Neural progenitor cell (in vitro differentiated cells): ENCODE data around the gene TECTB. TPM values are rescaled to one million over a fixed set of nuclear protein-coding genes. Genes with fewer than 3 reads are reported as not detected.

Source experiments
- DNase-seq: peaks from one replicate; pipeline ENCODE4 v3.0.0-alpha.2; 2016; ENCODE audit warnings: low spot score
- H2AFZ ChIP-seq: fragments of 200-600 bp; sonication (generic); replicated peaks from 2 replicates; pipeline ENCODE4 v1.6.1; 2016; ENCODE audit warnings: antibody characterized with exemption
- H3F3A ChIP-seq: fragments of 200-600 bp; sonication (generic); 2 replicates; pipeline ENCODE4 v1.6.1; 2016; ENCODE audit warnings: antibody characterized with exemption, low read depth
- H3K27ac ChIP-seq: fragments of 200-600 bp; sonication (generic); 2 replicates; pipeline ENCODE4 v1.5.1; 2016; ENCODE audit warnings: mild to moderate bottlenecking
- H3K27me3 ChIP-seq: fragments of 200-600 bp; sonication (generic); 2 replicates; pipeline ENCODE4 v1.6.1; 2016; ENCODE audit warnings: mild to moderate bottlenecking, moderate library complexity
- H3K36me3 ChIP-seq: fragments of 200-600 bp; sonication (generic); 2 replicates; pipeline ENCODE4 v1.5.1; 2016
- H3K4me1 ChIP-seq: fragments of 200-600 bp; sonication (generic); 2 replicates; pipeline ENCODE4 v1.6.1; 2016; ENCODE audit warnings: mixed run types
- H3K4me2 ChIP-seq: fragments of 200-600 bp; sonication (generic); 2 replicates; pipeline ENCODE4 v1.6.1; 2016
- H3K4me3 ChIP-seq: fragments of 200-600 bp; sonication (generic); 2 replicates; pipeline ENCODE4 v1.5.1; 2016
- H3K79me2 ChIP-seq: fragments of 200-600 bp; sonication (generic); 2 replicates; pipeline ENCODE4 v1.6.1; 2016; ENCODE audit warnings: low read depth
- H3K9ac ChIP-seq: fragments of 200-600 bp; sonication (generic); 2 replicates; pipeline ENCODE4 v1.6.1; 2016
- H3K9me3 ChIP-seq: fragments of 200-600 bp; sonication (generic); 2 replicates; pipeline ENCODE4 v1.5.1; 2016; ENCODE audit warnings: low read depth
- H4K20me1 ChIP-seq: fragments of 200-600 bp; sonication (generic); 2 replicates; pipeline ENCODE4 v1.6.1; 2016; ENCODE audit warnings: low read depth
- H3K27ac Mint-ChIP-seq: 3 replicates; pipeline ENCODE4 v1.8.0; 2021; ENCODE audit warnings: mixed read lengths
- H3K27me3 Mint-ChIP-seq: 2 replicates; pipeline ENCODE4 v1.8.0; 2022; ENCODE audit warnings: low read depth, mild to moderate bottlenecking, inconsistent platforms, moderate library complexity, mixed read lengths; ENCODE audit not compliant: insufficient read depth
- H3K36me3 Mint-ChIP-seq: 3 replicates; pipeline ENCODE4 v1.8.0; 2021; ENCODE audit warnings: mixed read lengths
- H3K4me1 Mint-ChIP-seq: 3 replicates; pipeline ENCODE4 v1.8.0; 2021; ENCODE audit warnings: mixed read lengths
- H3K4me3 Mint-ChIP-seq: 3 replicates; pipeline ENCODE4 v1.8.0; 2021; ENCODE audit warnings: mild to moderate bottlenecking, moderate library complexity, mixed read lengths
- H3K9me3 Mint-ChIP-seq: 3 replicates; pipeline ENCODE4 v1.8.0; 2020; ENCODE audit warnings: mixed read lengths
- CTCF ChIP-seq: fragments of 200-600 bp; sonication (generic); IDR thresholded peaks from 2 replicates; pipeline ENCODE4 v1.5.1; 2017; ENCODE audit warnings: antibody characterized with exemption, mild to moderate bottlenecking
- EZH2 ChIP-seq: fragments of 200-600 bp; sonication (generic); IDR thresholded peaks from 2 replicates; pipeline ENCODE4 v1.6.1; 2017; ENCODE audit warnings: antibody characterized with exemption, mild to moderate bottlenecking, moderate library complexity
- EZH2phosphoT487 ChIP-seq: fragments of 200-600 bp; sonication (generic); IDR thresholded peaks from 2 replicates; pipeline ENCODE4 v1.6.1; 2017; ENCODE audit warnings: antibody characterized with exemption
- total RNA-seq: library from RNA; depleted of rRNA; stranded (reverse); fragments of >200 nt; gene quantifications from 2 replicates; pipeline ENCODE4 v1.2.3, GENCODE V29; 2015; ENCODE audit warnings: low replicate concordance

Gene TECTB
- total RNA-seq, 1 donor from 2014 or later = not detected

GRCh38 chr10:112349521-112350085 is 66.4 kb downstream of the TECTB start:
- H3K79me2 ChIP-seq = no peaks in the 10 kb centered on the region
- H4K20me1 ChIP-seq = no peaks in the 10 kb centered on the region
- no peak overlapping the region for H3K4me3 ChIP-seq
- no peak for TF ChIP-seq CTCF
- TF ChIP-seq EZH2phosphoT487 = no peak
- no peak for TF ChIP-seq EZH2
- Mint-ChIP-seq H3K36me3 (no peaks in the 10 kb centered on the region), H3K4me1 (peaks cover 4% of the 10 kb centered on the region), H3K4me3 (no peak overlapping the region), H3K9me3 (peaks cover 2% of the 10 kb centered on the region), H3K27me3 (peaks cover 10% of the 10 kb centered on the region), H3K27ac (no peak overlapping the region)
- no peak overlapping the region for H3K27ac ChIP-seq
- H3K9me3 ChIP-seq = no peaks in the 10 kb centered on the region
- no peak for DNase-seq
- no peaks in the 10 kb centered on the region for H3K27me3 ChIP-seq
- no peaks in the 10 kb centered on the region for H3K36me3 ChIP-seq
- H3F3A ChIP-seq = no peaks in the 10 kb centered on the region
- no peak overlapping the region for H2AFZ ChIP-seq
- H3K9ac ChIP-seq = no peak overlapping the region
- H3K4me2 ChIP-seq = no peak overlapping the region
- H3K4me1 ChIP-seq = peaks cover 8% of the 10 kb centered on the region

- no peak overlapping the region for H3K4me3 Mint-ChIP-seq
- TF ChIP-seq EZH2phosphoT487 (no peak), CTCF (no peak), EZH2 (no peak)
- no peak for DNase-seq
- no peak overlapping the region for H3K27ac Mint-ChIP-seq
- H3K4me3 ChIP-seq = no peak overlapping the region
- H3F3A ChIP-seq = no peaks in the 10 kb centered on the region
- no peaks in the 10 kb centered on the region for H4K20me1 ChIP-seq
- no peak overlapping the region for H2AFZ ChIP-seq
- no peaks in the 10 kb centered on the region for H3K36me3 ChIP-seq
- no peaks in the 10 kb centered on the region for H3K27me3 ChIP-seq
- H3K27ac ChIP-seq = no peak overlapping the region
- peaks cover 7% of the 10 kb centered on the region for H3K27me3 Mint-ChIP-seq
- no peaks in the 10 kb centered on the region for H3K36me3 Mint-ChIP-seq
- no peaks in the 10 kb centered on the region for H3K9me3 ChIP-seq
- H3K9me3 Mint-ChIP-seq = peaks cover 2% of the 10 kb centered on the region
- no peak overlapping the region for H3K4me2 ChIP-seq
- peaks cover 4% of the 10 kb centered on the region for H3K4me1 Mint-ChIP-seq
- no peaks in the 10 kb centered on the region for H3K79me2 ChIP-seq
- peaks cover 6% of the 10 kb centered on the region for H3K4me1 ChIP-seq
- H3K9ac ChIP-seq = no peak overlapping the region
Observed at GRCh38 chr10:112351146-112351545, 67.9 kb downstream of the TECTB start.

DNA sequence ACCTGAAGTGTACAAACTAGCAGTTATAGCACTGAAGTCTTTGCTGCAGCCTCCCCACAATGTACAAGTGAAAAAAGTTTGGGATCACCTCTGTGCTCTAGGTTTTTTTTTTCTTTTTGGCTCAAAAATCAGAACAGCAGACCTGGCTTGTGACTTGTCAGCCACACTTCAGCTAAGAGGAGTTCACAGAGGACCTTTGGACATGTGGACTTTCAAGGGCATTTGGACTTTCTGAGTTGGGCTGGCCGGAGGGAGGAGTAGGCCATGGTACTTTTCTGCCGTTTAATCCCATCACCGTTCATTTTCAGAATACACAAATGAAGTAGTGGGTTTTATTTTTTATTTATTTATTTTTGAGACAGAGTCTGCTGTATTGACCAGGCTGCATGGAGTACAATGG is 68.8 kb downstream of the TECTB start:
- no peak overlapping the region for H3K4me2 ChIP-seq
- H3K27ac Mint-ChIP-seq = no peak overlapping the region
- no peaks in the 10 kb centered on the region for H3K36me3 Mint-ChIP-seq

More for the DNA sequence above, 68.8 kb downstream of the TECTB start:
- no peak overlapping the region for H2AFZ ChIP-seq
- peaks cover 2% of the 10 kb centered on the region for H3K9me3 Mint-ChIP-seq
- H3K4me3 ChIP-seq = no peak overlapping the region
- H3K27me3 ChIP-seq = no peaks in the 10 kb centered on the region
- H3K4me1 Mint-ChIP-seq = peaks cover 4% of the 10 kb centered on the region
- H3K9me3 ChIP-seq = no peaks in the 10 kb centered on the region
- H3K27me3 Mint-ChIP-seq = peaks cover 7% of the 10 kb centered on the region
- H3K79me2 ChIP-seq = no peaks in the 10 kb centered on the region
- H3K36me3 ChIP-seq = no peaks in the 10 kb centered on the region
- no peak for DNase-seq
- H3F3A ChIP-seq = no peaks in the 10 kb centered on the region
- no peak overlapping the region for H3K4me3 Mint-ChIP-seq
- no peak overlapping the region for H3K9ac ChIP-seq
- H3K27ac ChIP-seq = no peak overlapping the region
- no peaks in the 10 kb centered on the region for H4K20me1 ChIP-seq
- peaks cover 6% of the 10 kb centered on the region for H3K4me1 ChIP-seq
- no peak for TF ChIP-seq EZH2
- no peak for TF ChIP-seq EZH2phosphoT487
- no peak for TF ChIP-seq CTCF
